B cell (primary cell): Measurements from ENCODE around the gene PALLD.

Experiments used
- CTCF ChIP-seq: fragments of 200-600 bp; IDR thresholded peaks from one replicate; pipeline ENCODE4 v1.8.0; 2022; ENCODE audit warnings: antibody characterized with exemption, mild to moderate bottlenecking
- EZH2 ChIP-seq: IDR thresholded peaks from 2 replicates; pipeline ENCODE4 v1.6.1; 2012; ENCODE audit warnings: borderline replicate concordance, low read depth, mild to moderate bottlenecking, moderate library complexity, low read length; ENCODE audit not compliant: insufficient read depth, poor library complexity, severe bottlenecking

DNA sequence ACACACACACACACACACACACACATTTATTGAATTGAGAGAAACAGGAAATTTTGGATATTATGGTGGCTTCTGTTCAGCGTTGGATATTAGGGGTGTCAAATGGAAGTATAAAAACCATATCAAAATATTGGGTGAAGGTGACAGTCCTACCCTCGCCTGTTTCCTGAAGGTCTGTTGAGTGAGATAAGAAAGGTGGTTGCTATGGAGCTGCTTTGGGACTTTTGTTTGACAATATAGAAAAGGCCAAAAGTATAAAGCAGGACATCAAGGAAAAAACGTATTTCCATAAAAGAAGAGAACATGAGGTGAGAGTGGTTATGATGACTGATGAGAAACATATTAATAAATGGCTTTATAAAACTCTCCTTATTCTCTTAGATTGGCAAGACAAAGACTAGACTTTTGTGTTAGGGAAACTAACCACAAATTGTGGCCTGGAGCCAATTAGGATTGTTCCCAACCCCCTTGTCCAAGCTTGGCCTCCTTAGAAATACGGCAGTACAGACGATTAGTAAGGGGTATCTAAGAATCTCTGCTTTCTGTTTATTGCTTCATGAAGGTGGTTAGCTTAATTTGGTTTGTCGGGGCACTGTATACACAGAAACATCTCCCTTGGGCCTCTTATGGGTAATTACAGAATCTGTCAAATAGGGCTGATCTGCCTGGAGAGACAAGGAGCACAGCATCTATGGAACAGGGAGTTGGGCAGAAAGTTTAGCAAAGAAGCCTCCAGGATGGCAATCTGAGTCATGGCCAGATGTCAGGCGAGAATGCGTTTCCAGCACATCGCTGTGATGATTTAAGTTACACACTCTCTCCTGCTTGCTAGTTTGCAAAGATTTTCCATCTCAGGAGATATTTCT is 315.2 kb downstream of the PALLD start:
- TF ChIP-seq CTCF = no peak
- TF ChIP-seq EZH2 = no peak
